Amniotic stem cell (primary cell): ENCODE results near the gene NTN1.

Source experiments
- DNase-seq: peaks from one replicate; lab custom pipeline; 2025; lab: John Stamatoyannopoulos, UW

NTN1 gene

DNA sequence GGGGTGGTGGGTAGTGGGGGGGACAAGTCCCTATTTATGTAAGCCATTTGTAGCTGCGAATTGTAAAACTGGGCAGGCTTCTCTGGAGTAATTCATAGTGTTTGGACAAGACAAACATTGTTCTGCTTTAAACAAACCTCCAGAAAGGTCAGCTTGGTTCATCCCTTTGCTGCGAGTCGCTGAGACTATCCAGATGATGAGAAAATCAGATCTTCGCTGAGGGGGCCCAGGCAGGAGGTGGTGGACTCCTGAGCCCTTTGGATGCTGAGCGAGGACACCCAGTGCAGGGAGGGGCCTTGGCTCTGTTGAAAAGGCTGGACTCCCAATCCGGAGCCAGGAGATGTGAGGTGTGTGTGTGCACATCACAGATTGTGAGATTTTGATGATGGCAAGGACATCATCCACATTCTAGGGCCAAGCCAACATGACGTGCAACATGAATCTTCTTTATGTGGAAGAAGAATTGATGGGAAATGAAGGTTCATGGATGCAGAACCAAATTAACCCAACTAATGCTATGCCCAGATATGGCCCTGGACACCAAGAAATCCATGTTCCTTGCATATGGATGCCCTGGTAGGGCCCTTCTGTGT, 15.0 kb upstream of the NTN1 start:
- DNase-seq, result no peak

DNA sequence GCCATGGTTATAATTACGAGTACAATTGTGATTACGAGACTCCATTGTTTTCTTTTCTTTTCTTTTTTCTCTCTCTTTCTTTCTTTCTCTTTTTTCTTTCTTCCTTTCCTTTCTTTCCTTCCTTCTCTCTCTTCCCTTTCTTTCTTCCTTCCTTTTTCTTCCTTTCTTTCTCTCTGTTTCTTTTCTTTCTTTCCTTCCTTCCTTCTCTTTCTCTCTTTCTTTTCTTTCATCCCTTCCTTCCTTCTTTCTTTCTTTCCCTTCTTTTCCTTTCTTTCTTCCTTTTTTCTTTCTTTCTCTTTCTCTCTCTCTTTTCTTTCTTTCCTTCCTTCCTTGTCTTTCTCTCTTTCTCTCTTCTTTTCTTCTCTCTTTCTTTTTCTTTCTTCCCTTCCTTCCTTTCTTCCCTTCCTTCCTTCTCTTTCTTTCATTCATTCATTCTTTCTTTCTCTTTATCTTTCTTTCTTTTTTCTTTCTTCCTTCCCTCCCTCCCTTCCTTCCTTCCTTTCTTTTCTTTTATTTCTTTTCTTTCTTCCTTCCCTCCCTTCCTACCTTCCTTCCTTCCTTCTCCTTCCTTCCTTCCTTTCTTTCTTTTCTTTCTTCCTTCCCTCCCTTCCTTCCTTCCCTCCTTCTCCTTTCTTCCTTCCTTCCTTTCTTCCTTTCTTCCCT, 14.1 kb upstream of the NTN1 start:
- DNase-seq, result no peak

DNA sequence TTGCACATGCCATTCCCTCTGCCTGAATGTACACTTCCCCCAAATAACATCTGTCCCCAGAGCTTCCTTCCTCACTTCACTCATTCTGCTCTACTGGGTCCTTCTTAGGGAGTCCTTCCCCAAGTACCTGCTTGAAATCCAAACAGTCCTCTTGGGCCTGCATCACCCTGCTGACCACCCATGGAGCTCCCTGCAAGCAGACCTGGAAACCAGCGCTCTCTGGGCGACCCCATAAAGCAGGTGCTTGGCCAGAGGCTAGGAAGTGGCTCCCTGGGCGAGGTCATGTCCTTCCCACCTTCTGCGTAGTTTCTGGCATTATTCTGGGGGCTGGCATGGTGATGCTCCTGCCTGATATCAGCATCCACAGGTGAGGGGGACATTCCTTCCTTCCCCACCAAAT, 12.2 kb upstream of the NTN1 start:
- no peak for DNase-seq

DNA sequence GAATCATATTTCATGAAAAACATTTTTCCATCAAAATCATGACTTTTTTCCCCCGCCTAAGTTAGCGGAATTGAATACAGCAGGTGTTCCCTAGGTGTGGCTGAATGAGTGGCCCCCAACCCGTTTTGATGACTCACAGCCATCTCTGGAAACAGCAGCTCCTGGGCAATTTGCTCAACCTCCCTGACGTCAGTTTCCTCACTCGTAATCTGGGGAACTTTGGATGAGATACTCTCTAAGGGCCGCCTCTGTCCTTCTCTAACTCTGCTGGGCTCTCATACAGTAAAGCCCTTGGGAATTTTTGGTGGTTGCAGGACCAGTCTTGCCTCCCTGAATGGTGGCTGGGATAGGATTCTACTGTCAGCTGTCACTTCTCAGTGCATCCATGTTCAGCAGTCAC, 11.6 kb upstream of the NTN1 start:
- no peak for DNase-seq

DNA sequence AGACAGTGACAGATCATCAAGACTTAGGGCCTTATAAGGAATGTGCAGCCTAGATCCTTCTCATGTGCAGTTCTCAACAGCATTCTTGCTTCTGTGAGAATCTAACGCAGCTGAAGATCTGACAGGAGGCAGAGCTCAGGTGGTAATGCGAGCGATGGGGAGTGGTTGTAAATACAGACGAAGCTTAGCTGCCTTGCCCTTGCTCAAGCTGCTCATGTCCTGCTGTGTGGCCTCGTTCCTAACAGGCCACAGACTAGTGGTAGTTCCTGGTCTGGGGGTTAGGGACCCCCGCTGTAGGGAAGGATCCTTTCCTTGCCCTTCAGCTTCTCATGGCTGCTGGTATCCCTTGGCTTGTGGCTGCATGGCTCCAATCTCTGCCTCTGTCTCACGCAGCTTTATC, 10.3 kb upstream of the NTN1 start:
- no peak for DNase-seq

DNA sequence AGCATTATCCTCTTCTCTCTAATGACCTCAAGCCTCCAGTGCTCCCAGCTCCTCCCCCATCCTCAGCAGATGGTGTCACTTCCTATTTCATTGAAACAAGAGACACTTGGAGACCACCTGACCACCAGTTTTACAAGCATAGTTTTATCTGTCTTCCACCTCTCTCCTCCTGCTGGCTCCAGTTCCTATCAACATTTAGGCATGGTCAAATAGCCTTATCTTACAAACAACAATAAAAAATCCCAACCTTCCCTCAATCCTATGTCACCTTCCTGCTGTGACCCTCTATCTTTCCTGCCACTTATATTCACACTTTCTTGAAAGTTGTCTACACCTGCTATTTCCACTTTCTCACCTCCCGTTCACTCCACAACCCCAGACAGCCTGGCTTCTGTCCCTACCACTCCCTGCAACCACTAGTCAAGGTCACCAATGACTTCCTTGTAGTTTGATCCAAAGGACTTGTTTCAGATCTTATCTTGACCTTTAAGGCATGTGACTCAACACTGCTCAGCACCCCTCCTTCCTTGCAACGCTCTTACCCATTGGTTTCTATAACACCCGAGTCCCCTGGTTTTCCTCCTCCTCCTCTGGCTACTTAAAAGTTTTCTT, 4.3 kb upstream of the NTN1 start:
- no peak for DNase-seq

DNA sequence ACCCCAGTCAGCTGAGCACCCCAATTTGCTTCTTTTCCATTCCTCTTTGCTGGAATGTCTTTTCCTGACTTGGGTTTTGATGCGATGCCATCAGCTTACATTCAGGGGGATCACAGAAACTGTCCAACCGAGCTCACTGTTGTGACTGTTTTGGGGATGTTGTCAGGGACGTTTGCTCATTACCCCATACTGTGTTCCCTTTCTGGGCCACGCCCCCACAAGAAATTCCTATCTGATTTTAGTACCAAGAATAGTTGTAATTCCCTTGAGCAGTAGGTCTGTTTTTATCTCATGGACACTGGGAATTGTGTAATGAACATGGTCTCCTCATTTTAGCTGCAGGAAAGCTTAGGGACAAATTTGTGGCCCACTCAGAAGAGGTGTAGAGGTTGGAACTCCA, 2.6 kb upstream of the NTN1 start:
- no peak for DNase-seq

DNA sequence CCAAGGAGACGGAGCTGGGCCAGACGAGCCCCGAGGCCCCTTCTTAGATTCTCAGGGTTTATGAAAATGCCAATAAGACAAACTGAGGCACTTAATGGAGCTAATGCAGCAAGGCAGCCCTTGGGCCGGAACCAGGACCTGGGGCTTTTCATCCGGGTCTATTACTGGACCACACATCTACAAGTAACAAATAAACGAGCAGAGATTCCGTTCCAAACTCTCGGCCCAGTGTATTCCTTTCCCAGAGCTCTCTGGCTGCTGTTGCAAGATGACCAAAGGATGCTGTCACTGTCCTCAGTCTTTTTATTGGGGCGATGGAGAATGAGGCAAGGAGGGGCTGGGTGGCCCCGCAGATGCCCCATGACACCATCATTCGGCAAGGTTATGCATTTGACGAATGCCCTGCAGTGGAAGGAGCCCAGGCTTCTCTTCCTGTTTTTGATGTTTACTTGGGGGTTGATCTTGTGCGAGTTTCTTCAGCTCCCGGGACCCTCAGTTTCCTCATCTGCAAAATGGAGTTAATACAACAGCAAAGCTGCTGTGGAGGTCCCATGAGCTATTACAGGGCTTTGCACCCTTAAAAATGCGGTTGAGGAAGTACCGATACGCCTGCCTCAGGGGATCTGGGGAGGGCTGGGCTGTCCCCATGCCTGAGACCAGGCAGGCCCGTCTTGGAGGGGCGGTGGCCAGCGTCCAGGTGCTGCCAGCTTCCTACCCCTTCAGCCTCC, 1.1 kb upstream of the NTN1 start:
- no peak for DNase-seq

DNA sequence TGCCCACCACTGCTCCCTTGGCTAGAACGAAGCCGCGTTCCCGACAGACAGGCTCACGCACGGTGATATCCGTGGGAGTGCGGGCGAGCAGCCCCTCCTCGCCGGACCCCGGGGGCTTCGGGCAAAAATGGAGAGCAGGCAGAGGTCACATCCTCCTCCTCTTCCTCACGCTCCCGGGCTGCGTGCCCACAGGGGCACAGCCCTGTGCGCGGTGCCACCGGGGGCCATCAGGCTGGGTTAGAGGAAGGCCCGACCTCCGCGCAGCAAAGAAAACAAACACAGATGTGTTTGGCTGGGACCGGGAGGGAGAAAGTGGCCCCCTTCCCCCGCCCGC, 519 bp upstream of the NTN1 start:
- no peak for DNase-seq

DNA sequence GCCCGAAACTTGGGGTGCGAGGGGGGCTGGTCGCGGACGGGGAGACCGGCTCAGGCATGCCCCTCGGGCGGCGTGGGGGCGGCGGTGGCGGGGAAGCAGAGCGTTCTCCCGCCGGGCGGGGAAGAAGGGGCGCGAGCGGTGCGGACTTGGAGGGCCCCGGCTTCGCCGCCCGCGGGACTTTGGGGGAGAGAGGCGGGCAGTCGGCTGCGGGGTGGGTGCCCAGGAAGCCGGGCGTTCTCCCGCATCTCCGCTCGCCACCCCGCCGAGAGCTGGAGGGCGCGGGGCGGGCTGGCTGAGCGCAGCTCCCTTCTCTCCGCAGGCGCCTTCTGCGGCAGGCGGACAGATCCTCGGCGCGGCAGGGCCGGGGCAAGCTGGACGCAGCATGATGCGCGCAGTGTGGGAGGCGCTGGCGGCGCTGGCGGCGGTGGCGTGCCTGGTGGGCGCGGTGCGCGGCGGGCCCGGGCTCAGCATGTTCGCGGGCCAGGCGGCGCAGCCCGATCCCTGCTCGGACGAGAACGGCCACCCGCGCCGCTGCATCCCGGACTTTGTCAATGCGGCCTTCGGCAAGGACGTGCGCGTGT, 772 bp downstream of the NTN1 start:
- no peak for DNase-seq

DNA sequence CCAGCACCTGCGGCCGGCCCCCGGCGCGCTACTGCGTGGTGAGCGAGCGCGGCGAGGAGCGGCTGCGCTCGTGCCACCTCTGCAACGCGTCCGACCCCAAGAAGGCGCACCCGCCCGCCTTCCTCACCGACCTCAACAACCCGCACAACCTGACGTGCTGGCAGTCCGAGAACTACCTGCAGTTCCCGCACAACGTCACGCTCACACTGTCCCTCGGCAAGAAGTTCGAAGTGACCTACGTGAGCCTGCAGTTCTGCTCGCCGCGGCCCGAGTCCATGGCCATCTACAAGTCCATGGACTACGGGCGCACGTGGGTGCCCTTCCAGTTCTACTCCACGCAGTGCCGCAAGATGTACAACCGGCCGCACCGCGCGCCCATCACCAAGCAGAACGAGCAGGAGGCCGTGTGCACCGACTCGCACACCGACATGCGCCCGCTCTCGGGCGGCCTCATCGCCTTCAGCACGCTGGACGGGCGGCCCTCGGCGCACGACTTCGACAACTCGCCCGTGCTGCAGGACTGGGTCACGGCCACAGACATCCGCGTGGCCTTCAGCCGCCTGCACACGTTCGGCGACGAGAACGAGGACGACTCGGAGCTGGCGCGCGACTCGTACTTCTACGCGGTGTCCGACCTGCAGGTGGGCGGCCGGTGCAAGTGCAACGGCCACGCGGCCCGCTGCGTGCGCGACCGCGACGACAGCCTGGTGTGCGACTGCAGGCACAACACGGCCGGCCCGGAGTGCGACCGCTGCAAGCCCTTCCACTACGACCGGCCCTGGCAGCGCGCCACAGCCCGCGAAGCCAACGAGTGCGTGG, 1.5 kb downstream of the NTN1 start:
- DNase-seq, result no peak

DNA sequence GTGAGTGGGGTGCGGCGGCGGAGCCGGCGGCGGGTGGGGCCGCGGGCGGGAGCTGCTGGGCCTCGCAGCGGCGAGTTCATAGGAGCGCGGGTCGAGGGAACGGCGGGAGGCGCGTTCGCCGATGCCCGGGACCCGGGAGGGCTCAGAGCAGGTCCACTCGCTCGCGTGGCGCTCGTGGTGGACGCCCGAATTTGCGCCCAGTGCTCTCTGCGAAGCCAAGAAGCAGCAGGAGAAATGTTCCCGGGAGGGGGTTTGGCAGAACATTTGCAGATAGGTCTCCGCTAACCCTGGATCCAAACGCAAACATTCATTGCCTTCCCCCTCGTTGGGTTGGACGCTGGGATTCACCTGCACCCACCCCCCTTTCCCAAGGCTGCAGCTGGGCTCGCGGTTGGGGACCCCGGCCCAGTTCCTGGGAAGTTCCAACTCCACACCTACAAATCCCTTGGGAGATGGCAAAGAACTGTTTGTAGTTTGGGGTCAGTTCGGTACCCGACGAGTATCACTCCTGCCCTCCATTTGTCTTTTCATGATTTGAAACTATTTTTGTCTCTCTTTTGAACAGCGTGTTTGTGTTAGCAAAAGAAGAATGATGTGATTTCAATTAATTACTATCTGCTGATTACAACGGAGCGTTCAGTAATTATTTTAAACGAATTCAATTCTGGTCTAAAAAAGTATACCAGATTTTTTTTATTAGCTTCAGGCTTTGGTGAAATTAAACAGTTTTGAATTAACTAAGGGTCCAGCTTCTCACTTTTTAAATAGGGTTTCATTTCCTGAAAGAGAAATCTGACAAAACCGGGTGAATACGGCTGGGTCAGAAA, 2.3 kb downstream of the NTN1 start:
- DNase-seq, result no peak

DNA sequence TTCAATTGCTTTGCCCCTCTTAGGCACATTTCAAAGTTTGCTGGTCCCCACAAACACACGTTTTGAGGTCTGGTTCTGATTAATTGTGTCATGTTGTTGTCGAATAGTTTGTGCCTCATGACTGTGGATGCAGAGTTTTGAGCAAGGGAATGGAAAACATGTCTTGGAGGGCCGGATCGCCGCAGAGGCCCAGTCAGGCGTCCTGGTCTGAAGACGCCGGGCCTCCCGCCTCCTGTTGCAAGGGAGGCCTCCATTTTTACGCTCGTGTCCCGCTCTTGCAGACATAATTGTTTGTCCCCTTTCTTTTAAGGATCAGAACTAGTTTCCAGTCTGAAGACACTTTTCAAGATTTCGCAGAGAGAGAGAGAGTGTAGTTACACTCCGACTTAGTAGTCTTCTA, 3.2 kb downstream of the NTN1 start:
- no peak for DNase-seq

DNA sequence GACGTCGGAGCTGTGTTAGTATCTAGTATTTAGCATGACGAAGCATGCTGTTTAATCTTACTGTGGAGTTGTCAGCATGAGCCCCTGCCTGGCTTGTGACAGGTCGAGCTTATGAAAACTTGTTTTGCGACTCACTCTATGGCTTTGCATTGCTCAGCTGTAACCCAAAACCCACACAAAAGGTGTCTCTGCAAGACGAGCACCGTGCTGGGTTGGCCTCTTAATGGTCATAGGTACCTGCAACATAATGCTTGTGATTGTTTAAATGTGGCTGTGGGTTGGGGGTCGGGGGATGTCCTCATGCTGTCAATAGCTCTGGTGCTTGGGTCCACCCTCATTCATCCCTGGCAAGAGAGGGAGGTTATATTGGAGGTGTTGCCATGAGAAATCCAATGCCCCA, 5.4 kb downstream of the NTN1 start:
- DNase-seq, result no peak

DNA sequence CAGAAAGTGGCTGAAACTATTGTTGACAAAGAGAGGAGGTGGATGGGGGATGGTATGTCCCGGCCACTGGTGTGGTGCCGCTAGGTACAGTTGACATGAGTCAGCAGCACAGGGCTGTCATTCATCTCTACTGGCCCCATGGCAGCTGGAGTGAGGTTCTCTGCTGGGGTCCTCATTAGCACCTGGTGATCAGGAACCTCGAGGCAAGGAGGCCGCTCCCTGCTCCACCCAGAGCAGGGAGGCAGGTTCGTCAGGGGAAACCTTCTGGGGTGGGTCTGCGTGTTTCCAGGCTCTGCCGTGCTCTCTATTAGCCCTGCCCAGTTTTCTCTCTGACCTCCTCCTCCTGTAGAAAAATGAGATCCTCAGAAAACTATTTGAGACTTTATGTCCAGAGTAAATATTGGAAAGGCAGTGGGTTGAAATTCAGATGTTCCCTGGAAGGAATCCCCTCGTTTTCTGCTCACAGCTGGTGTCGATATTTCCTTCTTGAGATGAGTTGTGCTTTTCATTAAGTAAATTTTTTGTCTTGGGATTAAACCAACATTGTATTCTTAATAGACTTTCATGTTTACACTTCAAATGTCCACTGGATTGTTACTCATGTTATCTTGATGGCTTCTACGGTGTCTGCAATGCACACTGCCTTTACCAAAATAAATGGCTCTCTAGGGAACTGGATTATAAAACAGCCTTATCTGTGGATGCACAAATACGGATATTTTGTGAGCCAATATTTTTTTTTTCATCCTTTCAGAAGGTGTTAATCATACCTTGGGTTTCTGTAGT, 7.1 kb downstream of the NTN1 start:
- DNase-seq, result no peak

DNA sequence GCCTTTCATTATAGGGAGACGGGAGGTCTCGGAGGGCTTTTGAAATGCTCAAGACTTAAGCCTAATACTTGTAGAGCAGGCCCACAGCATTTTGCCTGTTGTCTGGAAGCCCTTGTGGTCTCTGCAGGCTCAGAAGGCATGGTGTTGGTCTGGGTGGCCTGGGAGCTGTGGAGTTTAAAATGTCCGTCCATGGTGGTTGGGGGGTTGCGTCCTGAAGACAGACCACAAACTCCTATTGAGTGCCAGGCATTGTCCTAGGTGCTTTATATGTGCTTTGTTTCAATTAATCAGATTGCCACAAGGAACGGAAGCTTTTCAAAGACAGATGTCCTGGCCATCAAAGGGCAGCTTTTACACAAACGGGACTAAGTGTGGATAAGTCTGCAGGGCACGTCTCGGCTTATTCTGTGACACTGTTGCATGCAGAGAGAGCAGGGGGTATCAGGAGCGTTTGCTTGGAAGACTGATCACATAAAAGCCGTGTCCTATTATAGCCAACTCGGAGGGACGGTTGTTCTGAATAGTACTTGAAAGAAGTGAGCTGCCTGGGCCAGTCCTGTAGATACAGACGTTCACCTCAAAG, 7.8 kb downstream of the NTN1 start:
- no peak for DNase-seq

DNA sequence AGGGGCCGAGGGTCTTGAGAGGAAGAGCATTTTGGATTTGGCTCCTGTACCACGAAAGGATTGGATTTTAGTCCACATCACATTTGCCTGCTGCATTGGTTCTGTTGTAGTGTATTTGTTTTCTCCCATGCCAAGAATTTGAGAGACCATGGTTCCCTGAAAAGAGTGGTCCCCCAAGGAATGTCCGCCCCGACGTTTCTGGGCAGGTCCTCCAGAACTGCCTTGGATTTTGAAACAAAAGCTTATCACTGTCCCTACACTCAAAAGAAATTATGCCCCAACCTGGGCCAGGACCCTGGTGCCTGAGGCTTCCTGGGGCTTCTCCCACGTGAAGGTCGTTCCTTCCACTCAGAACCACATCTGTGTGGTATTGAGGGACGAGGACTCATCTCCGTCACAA, 10.8 kb downstream of the NTN1 start:
- no peak for DNase-seq

DNA sequence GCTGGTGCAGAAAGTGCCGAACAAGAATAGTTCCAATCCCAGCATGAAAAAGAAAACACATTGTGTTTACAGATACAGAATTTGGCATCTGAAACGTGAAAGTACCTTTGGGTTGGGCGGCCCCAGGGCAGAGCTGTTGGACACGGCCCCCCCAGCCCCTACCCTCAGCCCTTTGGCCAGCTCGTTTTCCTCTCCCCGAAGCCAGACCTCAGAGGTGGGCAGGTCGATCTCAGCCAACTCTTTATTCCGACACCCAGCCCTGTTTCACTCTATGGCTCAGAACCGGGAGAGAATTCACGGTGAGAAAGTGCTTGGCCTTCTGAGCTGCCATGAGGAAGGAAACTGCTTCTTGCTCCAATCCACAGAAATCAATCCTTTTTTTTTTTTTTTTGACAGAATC, 11.3 kb downstream of the NTN1 start:
- no peak for DNase-seq

DNA sequence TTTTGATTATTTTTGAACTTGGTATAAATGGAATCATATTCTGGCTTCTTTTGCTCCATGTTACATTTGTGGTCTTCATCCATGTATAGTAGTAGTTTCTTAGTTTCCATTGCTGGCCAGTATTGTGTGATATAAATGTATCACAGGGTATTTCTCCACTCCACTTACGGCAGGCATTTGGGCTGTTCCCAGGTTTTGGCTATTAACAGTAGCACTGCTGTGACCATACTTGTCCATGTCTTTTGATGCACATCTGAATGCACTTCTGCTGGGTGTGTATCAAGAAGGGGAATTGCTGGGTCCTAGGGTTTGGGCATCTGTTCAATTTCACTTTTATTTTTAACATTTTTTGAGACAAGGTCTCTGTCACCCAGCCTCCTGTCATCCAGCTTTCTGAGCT, 13.9 kb downstream of the NTN1 start:
- no peak for DNase-seq

DNA sequence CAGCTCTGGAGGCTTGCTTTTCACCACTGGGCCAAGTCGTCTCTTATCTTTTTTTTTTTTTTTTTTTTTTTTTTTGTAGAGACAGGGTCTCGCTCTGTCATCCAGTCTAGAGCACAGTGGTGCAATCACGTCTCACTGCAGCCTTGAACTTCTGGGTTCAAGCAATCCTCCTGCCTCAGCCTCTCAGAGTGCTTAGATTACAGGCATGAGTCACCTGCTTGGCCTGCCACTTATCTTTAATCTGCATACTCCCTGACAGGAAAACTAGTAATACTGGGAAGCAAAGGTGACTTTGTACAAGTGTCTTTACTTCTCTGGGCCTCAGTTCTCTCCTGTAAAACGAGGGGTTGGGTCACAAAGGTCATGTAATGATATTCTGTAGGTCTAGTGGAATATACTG, 15.0 kb downstream of the NTN1 start:
- DNase-seq, result no peak
